ENCODE results near the gene NBEAL2. TPM values are rescaled to one million over a fixed set of nuclear protein-coding genes. Genes with fewer than 3 reads are reported as not detected.

Gene NBEAL2
- total and polyA plus RNA-seq, 5 donors from 2014 or later, result 4.7 to 429 (median 10.1) TPM

DNA sequence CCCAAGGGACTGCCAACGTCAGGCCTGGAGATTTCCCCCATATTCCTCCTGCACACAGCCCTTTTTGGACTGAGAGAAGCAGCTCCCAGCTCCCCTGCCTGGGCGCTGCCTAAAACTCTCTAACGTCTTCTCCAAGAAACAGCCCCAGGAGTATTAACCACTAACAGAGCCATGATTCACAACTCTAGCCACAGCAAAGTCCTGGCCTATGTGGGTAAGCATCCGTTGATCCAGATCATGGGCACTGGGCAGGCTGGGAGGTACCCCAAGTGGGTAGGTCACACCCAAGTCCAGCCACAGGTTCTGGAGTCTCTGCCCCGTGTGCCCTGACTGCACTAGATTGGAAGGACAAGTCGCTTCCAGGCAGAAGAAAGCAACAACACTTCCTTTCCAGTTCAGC is 31.9 kb downstream of the NBEAL2 start:
- Mint-ChIP-seq H3K4me1 (peaks cover 3 to 20% (median 5%) of the 10 kb centered on the region in 4 donors), H3K27me3 (no peaks in the 10 kb centered on the region), H3K27ac (peak overlapping the region; percentile 8 to 79 (median 73)), H3K4me3 (peak overlapping the region in 2 of 4 donors; percentile 32 to 61), H3K9me3 (no peaks in the 10 kb centered on the region), H3K36me3 (peaks cover 6% of the 10 kb centered on the region)
- DNase-seq, result no peak
- H3K27ac ChIP-seq (ENCODE audit: insufficient read depth, low read length, poor library complexity, severe bottlenecking), result peak overlapping the region; percentile 10
- no peaks in the 10 kb centered on the region for H3K27me3 ChIP-seq (ENCODE audit: control insufficient read depth, insufficient read depth, low read length)
- H3K4me3 ChIP-seq (ENCODE audit: low read depth, low read length), result no peak overlapping the region
- H3K9me3 ChIP-seq (ENCODE audit: control insufficient read depth in 2 of 2, low read length in 2 of 2), result no peaks in the 10 kb centered on the region
- H3K4me1 ChIP-seq (ENCODE audit: control insufficient read depth, insufficient read depth, low read length, poor library complexity, severe bottlenecking), result peaks cover 15% of the 10 kb centered on the region
- no peak for ATAC-seq (ENCODE audit: low read depth in 2 of 2)
- peaks cover 17% of the 10 kb centered on the region for H3K36me3 ChIP-seq (ENCODE audit: control insufficient read depth, insufficient read depth, low read length)

GRCh38 chr3:47012342-47013230 is 33.1 kb downstream of the NBEAL2 start:
- Mint-ChIP-seq H3K36me3 (peaks cover 5% of the 10 kb centered on the region), H3K27ac (peak overlapping the region in 2 of 3 donors; percentile 47 to 83), H3K27me3 (no peaks in the 10 kb centered on the region), H3K4me3 (no peak overlapping the region), H3K4me1 (peaks cover 9 to 31% (median 15%) of the 10 kb centered on the region in 4 donors), H3K9me3 (no peaks in the 10 kb centered on the region)
- Histone ChIP-seq H3K27ac (ENCODE audit: insufficient read depth, low read length, poor library complexity, severe bottlenecking) (no peak overlapping the region), H3K27me3 (ENCODE audit: control insufficient read depth, insufficient read depth, low read length) (no peaks in the 10 kb centered on the region), H3K9me3 (ENCODE audit: control insufficient read depth in 2 of 2, low read length in 2 of 2) (no peaks in the 10 kb centered on the region), H3K4me3 (ENCODE audit: low read depth, low read length) (no peak overlapping the region), H3K4me1 (ENCODE audit: control insufficient read depth, insufficient read depth, low read length, poor library complexity, severe bottlenecking) (peaks cover 28% of the 10 kb centered on the region), H3K36me3 (ENCODE audit: control insufficient read depth, insufficient read depth, low read length) (peaks cover 14% of the 10 kb centered on the region)
- no peak for ATAC-seq (ENCODE audit: low read depth in 2 of 2)
- DNase-seq, result no peak

DNA sequence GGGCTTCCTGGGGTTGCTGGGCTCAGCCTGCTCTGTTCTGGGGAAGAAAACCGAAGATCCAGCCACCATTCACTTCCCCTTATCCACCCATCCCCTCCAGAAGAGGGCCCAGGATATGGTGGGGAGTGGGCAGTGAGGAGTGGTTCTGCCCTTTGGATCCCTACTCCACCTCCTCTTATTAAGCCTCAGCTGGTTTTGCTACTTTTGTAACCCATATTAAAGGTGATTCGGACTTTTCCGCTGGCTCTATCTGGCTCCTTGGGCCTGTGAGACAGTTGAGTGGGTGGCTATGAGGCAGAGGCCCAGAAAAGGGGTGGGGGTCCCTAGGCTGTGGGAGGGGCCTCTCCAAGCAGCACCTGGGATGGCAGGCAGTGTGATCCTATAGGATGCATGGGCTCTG is 33.8 kb downstream of the NBEAL2 start:
- no peak for DNase-seq
- Histone ChIP-seq H3K27me3 (ENCODE audit: control insufficient read depth, insufficient read depth, low read length) (no peaks in the 10 kb centered on the region), H3K4me1 (ENCODE audit: control insufficient read depth, insufficient read depth, low read length, poor library complexity, severe bottlenecking) (peaks cover 34% of the 10 kb centered on the region), H3K4me3 (ENCODE audit: low read depth, low read length) (no peak overlapping the region), H3K36me3 (ENCODE audit: control insufficient read depth, insufficient read depth, low read length) (peaks cover 18% of the 10 kb centered on the region), H3K27ac (ENCODE audit: insufficient read depth, low read length, poor library complexity, severe bottlenecking) (no peak overlapping the region), H3K9me3 (ENCODE audit: control insufficient read depth in 2 of 2, low read length in 2 of 2) (no peaks in the 10 kb centered on the region)
- H3K9me3 Mint-ChIP-seq, result no peaks in the 10 kb centered on the region
- no peaks in the 10 kb centered on the region for H3K27me3 Mint-ChIP-seq
- peak overlapping the region in 1 of 4 donors; percentile 57 for H3K4me3 Mint-ChIP-seq
- H3K36me3 Mint-ChIP-seq, result peaks cover 5% of the 10 kb centered on the region
- no peak for ATAC-seq (ENCODE audit: low read depth in 2 of 2)
- peaks cover 9 to 37% (median 20%) of the 10 kb centered on the region in 4 donors for H3K4me1 Mint-ChIP-seq
- H3K27ac Mint-ChIP-seq, result no peak overlapping the region

DNA sequence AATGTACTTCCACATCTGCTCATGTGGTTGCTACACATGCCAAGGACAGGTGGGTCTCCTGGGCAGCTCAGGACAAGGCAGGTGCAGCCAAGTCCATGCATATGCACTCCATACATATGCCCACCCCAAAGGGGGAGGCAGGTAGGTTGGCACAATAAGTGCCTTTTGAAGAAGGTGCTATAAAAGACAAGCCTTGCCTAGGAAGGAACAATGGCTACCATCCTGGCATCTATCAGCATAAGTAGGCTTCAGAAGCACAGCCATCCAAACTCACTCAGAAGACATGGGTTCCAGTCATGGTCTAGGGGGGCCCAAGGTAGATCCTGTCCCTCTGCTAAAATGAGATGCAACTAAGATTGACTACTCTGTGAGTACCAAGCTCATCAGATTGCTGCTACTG is 34.6 kb downstream of the NBEAL2 start:
- H3K27me3 ChIP-seq (ENCODE audit: control insufficient read depth, insufficient read depth, low read length), result no peaks in the 10 kb centered on the region
- no peak overlapping the region for H3K27ac ChIP-seq (ENCODE audit: insufficient read depth, low read length, poor library complexity, severe bottlenecking)
- peaks cover 11% of the 10 kb centered on the region for H3K36me3 Mint-ChIP-seq
- ATAC-seq (ENCODE audit: low read depth in 2 of 2) (no peak), DNase-seq (no peak)
- no peaks in the 10 kb centered on the region for H3K27me3 Mint-ChIP-seq
- peaks cover 23% of the 10 kb centered on the region for H3K36me3 ChIP-seq (ENCODE audit: control insufficient read depth, insufficient read depth, low read length)
- H3K4me1 ChIP-seq (ENCODE audit: control insufficient read depth, insufficient read depth, low read length, poor library complexity, severe bottlenecking), result peaks cover 33% of the 10 kb centered on the region
- H3K9me3 Mint-ChIP-seq, result no peaks in the 10 kb centered on the region
- peak overlapping the region in 2 of 3 donors; percentile 78 to 84 for H3K27ac Mint-ChIP-seq
- H3K4me3 ChIP-seq (ENCODE audit: low read depth, low read length), result no peak overlapping the region
- H3K4me1 Mint-ChIP-seq, result peaks cover 14 to 41% (median 22%) of the 10 kb centered on the region in 4 donors
- no peaks in the 10 kb centered on the region for H3K9me3 ChIP-seq (ENCODE audit: control insufficient read depth in 2 of 2, low read length in 2 of 2)
- peak overlapping the region in 1 of 4 donors; percentile 57 for H3K4me3 Mint-ChIP-seq

GRCh38 chr3:47015151-47015550 is 35.7 kb downstream of the NBEAL2 start:
- Histone ChIP-seq H3K4me1 (ENCODE audit: control insufficient read depth, insufficient read depth, low read length, poor library complexity, severe bottlenecking) (peaks cover 34% of the 10 kb centered on the region), H3K9me3 (ENCODE audit: control insufficient read depth in 2 of 2, low read length in 2 of 2) (no peaks in the 10 kb centered on the region), H3K27ac (ENCODE audit: insufficient read depth, low read length, poor library complexity, severe bottlenecking) (no peak overlapping the region), H3K27me3 (ENCODE audit: control insufficient read depth, insufficient read depth, low read length) (no peaks in the 10 kb centered on the region), H3K4me3 (ENCODE audit: low read depth, low read length) (no peak overlapping the region), H3K36me3 (ENCODE audit: control insufficient read depth, insufficient read depth, low read length) (peaks cover 31% of the 10 kb centered on the region)
- no peaks in the 10 kb centered on the region for H3K9me3 Mint-ChIP-seq
- H3K27me3 Mint-ChIP-seq, result no peaks in the 10 kb centered on the region
- no peak overlapping the region for H3K4me3 Mint-ChIP-seq
- ATAC-seq (ENCODE audit: low read depth in 2 of 2) (no peak), DNase-seq (no peak)
- peaks cover 12% of the 10 kb centered on the region for H3K36me3 Mint-ChIP-seq
- peak overlapping the region; percentile 55 to 88 (median 84) for H3K27ac Mint-ChIP-seq
- peaks cover 19 to 48% (median 31%) of the 10 kb centered on the region in 4 donors for H3K4me1 Mint-ChIP-seq

GRCh38 chr3:47016086-47016933 is 36.8 kb downstream of the NBEAL2 start:
- Mint-ChIP-seq H3K4me1 (peaks cover 26 to 42% (median 31%) of the 10 kb centered on the region in 4 donors), H3K36me3 (peaks cover 12% of the 10 kb centered on the region), H3K27ac (peak overlapping the region; percentile 71 to 90 (median 87)), H3K9me3 (no peaks in the 10 kb centered on the region), H3K27me3 (no peaks in the 10 kb centered on the region), H3K4me3 (peak overlapping the region in 1 of 4 donors; percentile 12)
- Histone ChIP-seq H3K4me1 (ENCODE audit: control insufficient read depth, insufficient read depth, low read length, poor library complexity, severe bottlenecking) (peaks cover 34% of the 10 kb centered on the region), H3K4me3 (ENCODE audit: low read depth, low read length) (no peak overlapping the region), H3K27ac (ENCODE audit: insufficient read depth, low read length, poor library complexity, severe bottlenecking) (peak overlapping the region; percentile 53), H3K9me3 (ENCODE audit: control insufficient read depth in 2 of 2, low read length in 2 of 2) (no peaks in the 10 kb centered on the region), H3K36me3 (ENCODE audit: control insufficient read depth, insufficient read depth, low read length) (peaks cover 35% of the 10 kb centered on the region), H3K27me3 (ENCODE audit: control insufficient read depth, insufficient read depth, low read length) (no peaks in the 10 kb centered on the region)
- DNase-seq, result no peak
- ATAC-seq (ENCODE audit: low read depth in 2 of 2), result no peak

GRCh38 chr3:47016934-47017435 is 37.5 kb downstream of the NBEAL2 start:
- Histone ChIP-seq H3K4me3 (ENCODE audit: low read depth, low read length) (no peak overlapping the region), H3K4me1 (ENCODE audit: control insufficient read depth, insufficient read depth, low read length, poor library complexity, severe bottlenecking) (peaks cover 34% of the 10 kb centered on the region), H3K27ac (ENCODE audit: insufficient read depth, low read length, poor library complexity, severe bottlenecking) (peak overlapping the region; percentile 53), H3K36me3 (ENCODE audit: control insufficient read depth, insufficient read depth, low read length) (peaks cover 35% of the 10 kb centered on the region), H3K9me3 (ENCODE audit: control insufficient read depth in 2 of 2, low read length in 2 of 2) (no peaks in the 10 kb centered on the region), H3K27me3 (ENCODE audit: control insufficient read depth, insufficient read depth, low read length) (no peaks in the 10 kb centered on the region)
- peak; percentile 76 to 80 for ATAC-seq (ENCODE audit: low read depth in 2 of 2)
- Mint-ChIP-seq H3K4me1 (peaks cover 26 to 41% (median 31%) of the 10 kb centered on the region in 4 donors), H3K36me3 (peaks cover 12% of the 10 kb centered on the region), H3K27ac (peak overlapping the region; percentile 71 to 90 (median 87)), H3K27me3 (no peaks in the 10 kb centered on the region), H3K9me3 (no peaks in the 10 kb centered on the region), H3K4me3 (peak overlapping the region in 3 of 4 donors; percentile 12 to 46 (median 20))
- DNase-seq, result peak in 1 of 3 donors; percentile 81

Data from CD4-positive, CD25-positive, alpha-beta regulatory T cell (primary cell).